ENCODE measurements around the gene PELI2. TPM values are rescaled to one million over a fixed set of nuclear protein-coding genes. Genes with fewer than 3 reads are reported as not detected.

The PELI2 gene
- total and polyA plus RNA-seq, 2 experiments from 2014 or later, result 8.0 to 24.5 TPM

DNA sequence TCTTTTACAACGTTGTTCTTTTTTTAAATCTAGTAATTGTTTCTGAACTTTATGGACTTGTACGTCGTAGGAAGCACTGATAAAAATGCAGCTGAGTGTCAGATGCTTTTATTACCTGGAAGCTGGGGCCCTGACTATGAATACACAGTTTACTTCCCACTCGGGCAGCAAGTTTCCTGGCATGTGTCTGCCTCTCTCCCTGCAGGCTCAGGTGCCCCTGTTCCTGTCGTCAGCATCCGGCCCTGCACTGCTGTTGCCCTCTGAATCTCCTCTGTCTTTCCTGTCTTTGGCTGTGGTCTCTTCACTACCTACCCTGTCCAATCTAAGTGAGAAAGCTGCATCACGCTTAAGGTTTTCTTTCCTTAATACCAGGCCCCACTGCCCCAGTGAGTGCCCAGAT, 75.8 kb downstream of the PELI2 start (continued):
- TF ChIP-seq, protein P1, sequence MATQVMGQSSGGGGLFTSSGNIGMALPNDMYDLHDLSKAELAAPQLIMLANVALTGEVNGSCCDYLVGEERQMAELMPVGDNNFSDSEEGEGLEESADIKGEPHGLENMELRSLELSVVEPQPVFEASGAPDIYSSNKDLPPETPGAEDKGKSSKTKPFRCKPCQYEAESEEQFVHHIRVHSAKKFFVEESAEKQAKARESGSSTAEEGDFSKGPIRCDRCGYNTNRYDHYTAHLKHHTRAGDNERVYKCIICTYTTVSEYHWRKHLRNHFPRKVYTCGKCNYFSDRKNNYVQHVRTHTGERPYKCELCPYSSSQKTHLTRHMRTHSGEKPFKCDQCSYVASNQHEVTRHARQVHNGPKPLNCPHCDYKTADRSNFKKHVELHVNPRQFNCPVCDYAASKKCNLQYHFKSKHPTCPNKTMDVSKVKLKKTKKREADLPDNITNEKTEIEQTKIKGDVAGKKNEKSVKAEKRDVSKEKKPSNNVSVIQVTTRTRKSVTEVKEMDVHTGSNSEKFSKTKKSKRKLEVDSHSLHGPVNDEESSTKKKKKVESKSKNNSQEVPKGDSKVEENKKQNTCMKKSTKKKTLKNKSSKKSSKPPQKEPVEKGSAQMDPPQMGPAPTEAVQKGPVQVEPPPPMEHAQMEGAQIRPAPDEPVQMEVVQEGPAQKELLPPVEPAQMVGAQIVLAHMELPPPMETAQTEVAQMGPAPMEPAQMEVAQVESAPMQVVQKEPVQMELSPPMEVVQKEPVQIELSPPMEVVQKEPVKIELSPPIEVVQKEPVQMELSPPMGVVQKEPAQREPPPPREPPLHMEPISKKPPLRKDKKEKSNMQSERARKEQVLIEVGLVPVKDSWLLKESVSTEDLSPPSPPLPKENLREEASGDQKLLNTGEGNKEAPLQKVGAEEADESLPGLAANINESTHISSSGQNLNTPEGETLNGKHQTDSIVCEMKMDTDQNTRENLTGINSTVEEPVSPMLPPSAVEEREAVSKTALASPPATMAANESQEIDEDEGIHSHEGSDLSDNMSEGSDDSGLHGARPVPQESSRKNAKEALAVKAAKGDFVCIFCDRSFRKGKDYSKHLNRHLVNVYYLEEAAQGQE (IDR thresholded peaks at IDR 0.05; ENCODE audit: unreplicated experiment), result no peak
- TF ChIP-seq, protein P2, sequence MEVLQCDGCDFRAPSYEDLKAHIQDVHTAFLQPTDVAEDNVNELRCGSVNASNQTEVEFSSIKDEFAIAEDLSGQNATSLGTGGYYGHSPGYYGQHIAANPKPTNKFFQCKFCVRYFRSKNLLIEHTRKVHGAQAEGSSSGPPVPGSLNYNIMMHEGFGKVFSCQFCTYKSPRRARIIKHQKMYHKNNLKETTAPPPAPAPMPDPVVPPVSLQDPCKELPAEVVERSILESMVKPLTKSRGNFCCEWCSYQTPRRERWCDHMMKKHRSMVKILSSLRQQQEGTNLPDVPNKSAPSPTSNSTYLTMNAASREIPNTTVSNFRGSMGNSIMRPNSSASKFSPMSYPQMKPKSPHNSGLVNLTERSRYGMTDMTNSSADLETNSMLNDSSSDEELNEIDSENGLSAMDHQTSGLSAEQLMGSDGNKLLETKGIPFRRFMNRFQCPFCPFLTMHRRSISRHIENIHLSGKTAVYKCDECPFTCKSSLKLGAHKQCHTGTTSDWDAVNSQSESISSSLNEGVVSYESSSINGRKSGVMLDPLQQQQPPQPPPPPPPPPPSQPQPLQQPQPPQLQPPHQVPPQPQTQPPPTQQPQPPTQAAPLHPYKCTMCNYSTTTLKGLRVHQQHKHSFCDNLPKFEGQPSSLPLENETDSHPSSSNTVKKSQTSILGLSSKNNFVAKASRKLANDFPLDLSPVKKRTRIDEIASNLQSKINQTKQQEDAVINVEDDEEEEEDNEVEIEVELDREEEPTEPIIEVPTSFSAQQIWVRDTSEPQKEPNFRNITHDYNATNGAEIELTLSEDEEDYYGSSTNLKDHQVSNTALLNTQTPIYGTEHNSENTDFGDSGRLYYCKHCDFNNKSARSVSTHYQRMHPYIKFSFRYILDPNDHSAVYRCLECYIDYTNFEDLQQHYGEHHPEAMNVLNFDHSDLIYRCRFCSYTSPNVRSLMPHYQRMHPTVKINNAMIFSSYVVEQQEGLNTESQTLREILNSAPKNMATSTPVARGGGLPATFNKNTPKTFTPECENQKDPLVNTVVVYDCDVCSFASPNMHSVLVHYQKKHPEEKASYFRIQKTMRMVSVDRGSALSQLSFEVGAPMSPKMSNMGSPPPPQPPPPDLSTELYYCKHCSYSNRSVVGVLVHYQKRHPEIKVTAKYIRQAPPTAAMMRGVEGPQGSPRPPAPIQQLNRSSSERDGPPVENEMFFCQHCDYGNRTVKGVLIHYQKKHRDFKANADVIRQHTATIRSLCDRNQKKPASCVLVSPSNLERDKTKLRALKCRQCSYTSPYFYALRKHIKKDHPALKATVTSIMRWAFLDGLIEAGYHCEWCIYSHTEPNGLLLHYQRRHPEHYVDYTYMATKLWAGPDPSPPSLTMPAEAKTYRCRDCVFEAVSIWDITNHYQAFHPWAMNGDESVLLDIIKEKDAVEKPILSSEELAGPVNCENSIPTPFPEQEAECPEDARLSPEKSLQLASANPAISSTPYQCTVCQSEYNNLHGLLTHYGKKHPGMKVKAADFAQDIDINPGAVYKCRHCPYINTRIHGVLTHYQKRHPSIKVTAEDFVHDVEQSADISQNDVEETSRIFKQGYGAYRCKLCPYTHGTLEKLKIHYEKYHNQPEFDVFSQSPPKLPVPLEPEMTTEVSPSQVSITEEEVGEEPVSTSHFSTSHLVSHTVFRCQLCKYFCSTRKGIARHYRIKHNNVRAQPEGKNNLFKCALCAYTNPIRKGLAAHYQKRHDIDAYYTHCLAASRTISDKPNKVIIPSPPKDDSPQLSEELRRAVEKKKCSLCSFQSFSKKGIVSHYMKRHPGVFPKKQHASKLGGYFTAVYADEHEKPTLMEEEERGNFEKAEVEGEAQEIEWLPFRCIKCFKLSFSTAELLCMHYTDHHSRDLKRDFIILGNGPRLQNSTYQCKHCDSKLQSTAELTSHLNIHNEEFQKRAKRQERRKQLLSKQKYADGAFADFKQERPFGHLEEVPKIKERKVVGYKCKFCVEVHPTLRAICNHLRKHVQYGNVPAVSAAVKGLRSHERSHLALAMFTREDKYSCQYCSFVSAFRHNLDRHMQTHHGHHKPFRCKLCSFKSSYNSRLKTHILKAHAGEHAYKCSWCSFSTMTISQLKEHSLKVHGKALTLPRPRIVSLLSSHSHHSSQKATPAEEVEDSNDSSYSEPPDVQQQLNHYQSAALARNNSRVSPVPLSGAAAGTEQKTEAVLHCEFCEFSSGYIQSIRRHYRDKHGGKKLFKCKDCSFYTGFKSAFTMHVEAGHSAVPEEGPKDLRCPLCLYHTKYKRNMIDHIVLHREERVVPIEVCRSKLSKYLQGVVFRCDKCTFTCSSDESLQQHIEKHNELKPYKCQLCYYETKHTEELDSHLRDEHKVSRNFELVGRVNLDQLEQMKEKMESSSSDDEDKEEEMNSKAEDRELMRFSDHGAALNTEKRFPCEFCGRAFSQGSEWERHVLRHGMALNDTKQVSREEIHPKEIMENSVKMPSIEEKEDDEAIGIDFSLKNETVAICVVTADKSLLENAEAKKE (CRISPR knock-in tag; IDR thresholded peaks at IDR 0.05), result no peak

DNA sequence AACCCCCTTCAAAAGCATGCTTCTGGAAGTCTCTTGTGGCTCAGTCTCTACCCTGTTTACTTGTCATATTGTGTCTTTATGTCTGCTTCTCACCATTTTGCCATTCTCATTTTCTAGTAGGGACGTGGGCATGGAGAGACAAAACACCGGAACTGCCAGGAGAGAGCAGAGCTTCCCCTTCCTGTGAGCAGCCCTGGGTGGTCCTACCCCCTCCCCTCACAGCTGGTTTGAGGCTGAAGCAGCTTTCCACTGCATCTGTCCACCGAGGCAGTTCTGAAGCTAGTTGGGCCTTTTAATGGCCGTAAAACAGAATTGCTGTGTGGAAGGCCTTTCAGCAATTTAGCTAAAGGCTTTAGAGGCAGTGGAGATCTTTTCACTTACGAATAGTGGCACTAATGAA, 77.0 kb downstream of the PELI2 start:
- Histone ChIP-seq H3F3A (replicated peaks; ENCODE audit: low read depth) (no peaks in the 10 kb centered on the region; the same call in 1 of the 2 replicates), H3K4me2 (no peak overlapping the region), H3K4me1 (ENCODE audit: insufficient read depth) (peaks cover 14% of the 10 kb centered on the region), H3K27ac (ENCODE audit: low read depth) (peak overlapping the region; percentile 13; the same call in 1 of the 2 replicates), H3K79me2 (replicated peaks; ENCODE audit: insufficient read depth) (peaks cover 28% of the 10 kb centered on the region), H3K9me2 (ENCODE audit: insufficient read depth) (0 out of 2 replicates have a peak, but pooled peaks cover 4% of the 10 kb centered on the region), H3K27me3 (ENCODE audit: insufficient read depth) (no peaks in the 10 kb centered on the region), H2AFZ (no peak overlapping the region), H3K4me3 (no peak overlapping the region), H4K20me1 (replicated peaks; ENCODE audit: insufficient read depth) (no peaks in the 10 kb centered on the region), H3K36me3 (ENCODE audit: insufficient read depth) (no peaks in the 10 kb centered on the region)
- ATAC-seq (peak; percentile 87), DNase-seq (ENCODE audit: low spot score) (peak; percentile 43)
- Mint-ChIP-seq H3K36me3 (ENCODE audit: low read depth) (no peaks in the 10 kb centered on the region), H3K9me3 (no peaks in the 10 kb centered on the region; the same call in 2 of the 3 replicates), H3K27me3 (ENCODE audit: insufficient read depth, low read depth, poor library complexity) (no peaks in the 10 kb centered on the region), H3K4me1 (peaks cover 19% of the 10 kb centered on the region), H3K27ac (no peak overlapping the region), H3K4me3 (no peak overlapping the region)
- TF ChIP-seq, protein P1 (IDR thresholded peaks at IDR 0.05; ENCODE audit: unreplicated experiment), result peak; percentile 35
- TF ChIP-seq EZH2 (IDR thresholded peaks at IDR 0.05; ENCODE audit: low read depth, unreplicated experiment), result no peak

Data from GM23338 (cell line).